Progenitor cell of endocrine pancreas (in vitro differentiated cells): ENCODE data around the gene C19orf85. TPM values are rescaled to one million over a fixed set of nuclear protein-coding genes. Genes with fewer than 3 reads are reported as not detected.

Experiments
- DNase-seq: peaks from one replicate; pipeline ENCODE4 v3.0.0; 2021; ENCODE audit warnings: low spot score; ENCODE audit not compliant: unreplicated experiment
- H3K27ac Mint-ChIP-seq: 2 replicates; pipeline ENCODE4 v1.8.0; 2021; ENCODE audit warnings: mild to moderate bottlenecking, moderate library complexity, mixed read lengths
- H3K27me3 Mint-ChIP-seq: 2 replicates; pipeline ENCODE4 v1.8.0; 2021; ENCODE audit warnings: mixed read lengths
- H3K36me3 Mint-ChIP-seq: 2 replicates; pipeline ENCODE4 v1.8.0; 2022; ENCODE audit warnings: mixed read lengths; ENCODE audit not compliant: insufficient read depth
- H3K4me1 Mint-ChIP-seq: 2 replicates; pipeline ENCODE4 v1.8.0; 2021; ENCODE audit warnings: low read depth, mixed read lengths
- H3K4me3 Mint-ChIP-seq: 2 replicates; pipeline ENCODE4 v1.8.0; 2021; ENCODE audit warnings: low read depth, mild to moderate bottlenecking, moderate library complexity, mixed read lengths
- H3K9me3 Mint-ChIP-seq: 2 replicates; pipeline ENCODE4 v1.8.0; 2021; ENCODE audit warnings: low read depth, mixed read lengths
- CTCF ChIP-seq: fragments of 200-600 bp; sonication (generic); IDR thresholded peaks from one replicate; pipeline ENCODE4 v1.5.0; 2021; ENCODE audit warnings: antibody characterized with exemption, mild to moderate bottlenecking; ENCODE audit not compliant: unreplicated experiment
- total RNA-seq: library from RNA; stranded (reverse); gene quantifications from 2 replicates; pipeline ENCODE4 v1.2.1, GENCODE V29; 2021

Gene C19orf85
- total RNA-seq, 1 donor from 2014 or later, result not detected

GRCh38 chr19:55491546-55492360 is 27.2 kb upstream of the C19orf85 start:
- DNase-seq, result no peak
- no peaks in the 10 kb centered on the region for H3K36me3 Mint-ChIP-seq
- H3K4me3 Mint-ChIP-seq, result no peak overlapping the region
- no peak for TF ChIP-seq CTCF
- H3K27ac Mint-ChIP-seq, result no peak overlapping the region
- peaks cover 8% of the 10 kb centered on the region for H3K4me1 Mint-ChIP-seq
- peaks cover 11% of the 10 kb centered on the region for H3K27me3 Mint-ChIP-seq
- no peaks in the 10 kb centered on the region for H3K9me3 Mint-ChIP-seq

GRCh38 chr19:55490478-55491432 is 26.2 kb upstream of the C19orf85 start:
- peaks cover 12% of the 10 kb centered on the region for H3K4me1 Mint-ChIP-seq
- DNase-seq, result no peak
- no peak for TF ChIP-seq CTCF
- no peak overlapping the region for H3K27ac Mint-ChIP-seq
- H3K27me3 Mint-ChIP-seq, result peaks cover 11% of the 10 kb centered on the region
- H3K9me3 Mint-ChIP-seq, result no peaks in the 10 kb centered on the region
- H3K4me3 Mint-ChIP-seq, result no peak overlapping the region
- no peaks in the 10 kb centered on the region for H3K36me3 Mint-ChIP-seq

DNA sequence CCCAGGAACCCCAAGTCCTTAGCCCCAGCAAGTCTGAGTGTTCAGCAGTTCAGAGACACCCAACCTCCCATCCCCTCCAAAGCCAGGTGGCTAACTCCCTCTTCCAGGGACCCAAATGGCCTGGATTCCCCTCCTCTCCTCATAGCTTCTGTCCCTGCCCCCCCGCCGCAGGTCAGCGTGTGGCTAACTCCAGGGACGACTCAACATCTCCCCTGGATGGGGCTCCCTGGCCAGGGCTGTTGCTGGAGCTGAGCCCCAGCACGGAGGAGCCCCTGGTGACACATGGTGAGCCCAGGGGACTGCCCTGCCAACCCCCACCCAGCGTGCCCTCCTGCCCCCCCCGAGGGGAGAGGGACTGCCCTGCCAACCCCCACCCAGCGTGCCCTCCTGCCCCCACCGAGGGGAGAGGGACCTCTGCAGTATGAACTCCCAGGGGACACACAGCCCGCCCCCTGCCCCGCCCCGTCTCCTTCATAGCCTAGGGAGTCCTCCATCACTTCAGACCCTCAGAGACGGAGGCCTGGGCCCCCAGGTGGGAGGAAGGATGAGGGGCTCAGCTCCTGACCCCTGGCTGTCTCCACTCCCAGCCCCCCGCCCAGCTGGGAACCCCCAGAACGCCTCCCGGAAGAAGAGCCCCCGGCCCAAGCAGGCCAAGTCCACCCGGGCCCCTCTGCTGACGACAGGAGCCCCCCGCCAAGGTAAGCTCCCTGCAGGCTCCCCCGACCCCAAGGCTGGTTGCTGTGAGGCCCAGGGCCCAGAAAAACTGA is 25.3 kb upstream of the C19orf85 start:
- no peak for TF ChIP-seq CTCF
- peaks cover 11% of the 10 kb centered on the region for H3K27me3 Mint-ChIP-seq
- H3K27ac Mint-ChIP-seq, result no peak overlapping the region
- H3K9me3 Mint-ChIP-seq, result no peaks in the 10 kb centered on the region
- no peak for DNase-seq
- no peak overlapping the region for H3K4me3 Mint-ChIP-seq
- H3K4me1 Mint-ChIP-seq, result peaks cover 13% of the 10 kb centered on the region
- H3K36me3 Mint-ChIP-seq, result no peaks in the 10 kb centered on the region

- Mint-ChIP-seq H3K27me3 (peaks cover 11% of the 10 kb centered on the region), H3K4me1 (peaks cover 13% of the 10 kb centered on the region), H3K27ac (no peak overlapping the region), H3K9me3 (no peaks in the 10 kb centered on the region), H3K36me3 (no peaks in the 10 kb centered on the region), H3K4me3 (no peak overlapping the region)
- no peak for TF ChIP-seq CTCF
- no peak for DNase-seq
These were observed 24.6 kb upstream of the C19orf85 start for GRCh38 chr19:55488986-55489710.
